H9 (cell line): ENCODE measurements around the gene INPP4A. TPM values are rescaled to one million over a fixed set of nuclear protein-coding genes. Genes with fewer than 3 reads are reported as not detected.

Experiments
- DNase-seq: peaks from one replicate; pipeline ENCODE4 v3.0.0-alpha.2; 2017
- H2AFZ ChIP-seq: one replicate; pipeline ENCODE4 v1.6.1; 2013; ENCODE audit warnings: mild to moderate bottlenecking, low read length, control low read depth, moderate library complexity
- H2AK5ac ChIP-seq: 2 replicates; pipeline ENCODE4 v1.6.1; 2013; ENCODE audit warnings: low read length, control low read depth, mixed read lengths; ENCODE audit not compliant: insufficient read length
- H2BK120ac ChIP-seq: one replicate; pipeline ENCODE4 v1.6.1; 2013; ENCODE audit warnings: low read depth, mild to moderate bottlenecking, low read length, control low read depth, inconsistent platforms; ENCODE audit not compliant: poor library complexity, severe bottlenecking
- H2BK12ac ChIP-seq: 2 replicates; pipeline ENCODE4 v1.6.1; 2013; ENCODE audit warnings: low read length, control low read depth, mixed read lengths, low read depth; ENCODE audit not compliant: insufficient read length
- H2BK15ac ChIP-seq: 2 replicates; pipeline ENCODE4 v1.6.1; 2013; ENCODE audit warnings: low read depth, low read length, control low read depth
- H2BK20ac ChIP-seq: one replicate; pipeline ENCODE4 v1.6.1; 2013; ENCODE audit warnings: low read depth, mild to moderate bottlenecking, low read length, control low read depth, inconsistent platforms; ENCODE audit not compliant: poor library complexity, severe bottlenecking
- H2BK5ac ChIP-seq: 2 replicates; pipeline ENCODE4 v1.6.1; 2013; ENCODE audit warnings: low read length, control low read depth, mixed read lengths; ENCODE audit not compliant: insufficient read length
- H3K14ac ChIP-seq: 2 replicates; pipeline ENCODE4 v1.6.1; 2013; ENCODE audit warnings: low read length, control low read depth; ENCODE audit not compliant: insufficient read depth
- H3K18ac ChIP-seq: 2 replicates; pipeline ENCODE4 v1.6.1; 2013; ENCODE audit warnings: low read depth, mild to moderate bottlenecking, mixed read lengths, low read length, control low read depth; ENCODE audit not compliant: insufficient read length
- H3K23ac ChIP-seq: 2 replicates; pipeline ENCODE4 v1.6.1; 2013; ENCODE audit warnings: low read length, control low read depth, mixed read lengths, low read depth; ENCODE audit not compliant: insufficient read length
- H3K23me2 ChIP-seq: 2 replicates; pipeline ENCODE4 v1.6.1; 2013; ENCODE audit warnings: low read depth, mild to moderate bottlenecking, mixed read lengths, low read length, control low read depth; ENCODE audit not compliant: insufficient read length, poor library complexity, severe bottlenecking
- H3K27ac ChIP-seq: 2 replicates; pipeline ENCODE4 v1.5.1; 2013; ENCODE audit warnings: low read length, control low read depth, mixed read lengths, low read depth; ENCODE audit not compliant: insufficient read length
- H3K27me3 ChIP-seq: 2 replicates; pipeline ENCODE4 v1.6.1; 2013; ENCODE audit warnings: low read length, control low read depth, inconsistent platforms; ENCODE audit not compliant: insufficient read depth
- H3K4ac ChIP-seq: 2 replicates; pipeline ENCODE4 v1.6.1; 2013; ENCODE audit warnings: low read depth, mild to moderate bottlenecking, control low read depth, inconsistent platforms, low read length, moderate library complexity
- H3K4me1 ChIP-seq: 2 replicates; pipeline ENCODE4 v1.6.1; 2013; ENCODE audit warnings: low read length, control low read depth, inconsistent platforms; ENCODE audit not compliant: insufficient read depth
- H3K4me2 ChIP-seq: 2 replicates; pipeline ENCODE4 v1.6.1; 2013; ENCODE audit warnings: low read length, control low read depth, mixed read lengths; ENCODE audit not compliant: insufficient read length, insufficient read depth
- H3K56ac ChIP-seq: 2 replicates; pipeline ENCODE4 v1.6.1; 2013; ENCODE audit warnings: low read depth, mild to moderate bottlenecking, mixed read lengths, low read length, control low read depth; ENCODE audit not compliant: insufficient read length
- H3K79me1 ChIP-seq: 2 replicates; pipeline ENCODE4 v1.6.1; 2013; ENCODE audit warnings: low read depth, mild to moderate bottlenecking, moderate library complexity, low read length, control low read depth, inconsistent platforms; ENCODE audit not compliant: insufficient read depth, poor library complexity, severe bottlenecking
- H3K79me2 ChIP-seq: 2 replicates; pipeline ENCODE4 v1.6.1; 2013; ENCODE audit warnings: low read length, control low read depth, inconsistent platforms; ENCODE audit not compliant: insufficient read depth
- H3K9ac ChIP-seq: 2 replicates; pipeline ENCODE4 v1.6.1; 2013; ENCODE audit warnings: low read length, control low read depth, mixed read lengths; ENCODE audit not compliant: insufficient read length; ENCODE audit errors: extremely low read depth
- H3K9me3 ChIP-seq: one replicate; pipeline ENCODE4 v1.6.1; 2013; ENCODE audit warnings: low read depth, low read length, inconsistent platforms; ENCODE audit not compliant: control insufficient read depth
- H3T11ph ChIP-seq: one replicate; pipeline ENCODE4 v1.6.1; 2013; ENCODE audit warnings: mild to moderate bottlenecking, low read length, control low read depth, inconsistent platforms
- H4K20me1 ChIP-seq: one replicate; pipeline ENCODE4 v1.6.1; 2013; ENCODE audit not compliant: control insufficient read depth, insufficient read length, insufficient read depth
- H4K5ac ChIP-seq: 2 replicates; pipeline ENCODE4 v1.6.1; 2013; ENCODE audit warnings: low read depth, mild to moderate bottlenecking, mixed read lengths, low read length, control low read depth; ENCODE audit not compliant: insufficient read length
- H4K8ac ChIP-seq: replicated peaks from 2 replicates; pipeline ENCODE4 v1.6.1; 2013; ENCODE audit warnings: low read length, control low read depth, mixed read lengths, low read depth; ENCODE audit not compliant: insufficient read length
- H4K91ac ChIP-seq: 2 replicates; pipeline ENCODE4 v1.6.1; 2013; ENCODE audit warnings: low read depth, mild to moderate bottlenecking, moderate library complexity, mixed read lengths, low read length, control low read depth; ENCODE audit not compliant: insufficient read length
- H3K27ac Mint-ChIP-seq, 3 experiments: 2 replicates in 2 of 3; 3 replicates in 1 of 3; pipeline ENCODE4 v1.8.0; 2020 to 2021; ENCODE audit warnings: mixed read lengths in 3 of 3, mild to moderate bottlenecking in 1 of 3, moderate library complexity in 1 of 3
- H3K27me3 Mint-ChIP-seq: 2 replicates; pipeline ENCODE4 v1.8.0; 2021; ENCODE audit warnings: low read depth, mild to moderate bottlenecking, moderate library complexity, mixed read lengths
- H3K36me3 Mint-ChIP-seq, 3 experiments: 2 replicates in 2 of 3; 3 replicates in 1 of 3; pipeline ENCODE4 v1.8.0; 2020 to 2021; ENCODE audit warnings: low read depth in 3 of 3, mixed read lengths in 3 of 3; ENCODE audit not compliant: insufficient read depth in 1 of 3
- H3K4me1 Mint-ChIP-seq, 2 experiments: 2 replicates each; pipeline ENCODE4 v1.8.0; 2020; ENCODE audit warnings: mixed read lengths in 2 of 2
- H3K4me3 Mint-ChIP-seq, 2 experiments: 2 replicates in 1 of 2; 3 replicates in 1 of 2; pipeline ENCODE4 v1.8.0; 2020 to 2021; ENCODE audit warnings: mild to moderate bottlenecking in 2 of 2, mixed read lengths in 2 of 2, moderate library complexity in 1 of 2
- H3K9me3 Mint-ChIP-seq, 2 experiments: 2 replicates in 1 of 2; 3 replicates in 1 of 2; pipeline ENCODE4 v1.8.0; 2020; ENCODE audit warnings: mild to moderate bottlenecking in 2 of 2, mixed read lengths in 2 of 2, moderate library complexity in 1 of 2
- WGBS: extraction: QIAGEN DNeasy Blood & Tissue Kit; methylation state at CpG from one replicate; pipeline ENCODE4 v1.1.7; 2013; ENCODE audit warnings: missing lambda C conversion rate, low lambda C conversion rate, mixed read lengths; ENCODE audit not compliant: insufficient read length; ENCODE audit errors: extremely low coverage; 5-methylcytosine and 5-hydroxymethylcytosine counted together
- total RNA-seq: library from RNA; stranded (reverse); gene quantifications from 2 replicates; pipeline ENCODE4 v1.2.1, GENCODE V29; 2021
- TF ChIP-seq, protein P1 (sequence below): fragments of 200-600 bp; sonication (generic); conservative IDR thresholded peaks from 3 replicates; pipeline ENCODE4 v1.8.0; 2021; ENCODE audit warnings: antibody characterized with exemption, mild to moderate bottlenecking

The INPP4A gene
- total RNA-seq, 1 experiment from 2014 or later, result 55.2 TPM

DNA sequence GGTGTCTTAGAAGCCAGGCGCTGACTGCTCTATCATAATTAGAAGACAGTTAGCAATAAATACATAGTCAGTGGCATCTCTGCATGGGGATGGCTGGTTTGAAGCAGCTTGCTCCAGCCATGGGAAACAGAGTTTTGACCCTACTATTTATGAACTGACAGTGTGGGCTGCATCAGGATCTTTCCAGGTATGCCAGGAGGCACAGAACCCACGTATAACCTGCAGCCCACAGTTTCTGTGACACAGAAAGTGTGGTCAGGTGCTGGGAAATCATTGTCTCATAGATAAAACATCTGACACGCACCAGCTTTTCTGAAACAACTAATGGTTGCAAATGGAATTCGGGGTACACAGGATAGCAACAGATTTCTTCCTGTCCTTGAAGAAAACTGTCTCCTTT, 34.7 kb downstream of the INPP4A start:
- Histone ChIP-seq H2BK12ac (no peak overlapping the region), H4K91ac (no peak overlapping the region), H3K79me1 (no peaks in the 10 kb centered on the region), H2AFZ (no peak overlapping the region), H3K4me1 (no peaks in the 10 kb centered on the region; the same call in 1 of the 2 replicates), H2AK5ac (no peak overlapping the region), H3K9ac (no peak overlapping the region), H3K14ac (no peak overlapping the region), H4K8ac (no peak overlapping the region), H2BK15ac (no peak overlapping the region), H3K79me2 (peaks cover 2% of the 10 kb centered on the region; the same call in 1 of the 2 replicates), H2BK120ac (no peak overlapping the region), H3T11ph (no peak overlapping the region), H3K23ac (no peak overlapping the region), H3K56ac (no peak overlapping the region), H4K5ac (no peak overlapping the region), H3K27me3 (no peaks in the 10 kb centered on the region), H3K4me2 (no peak overlapping the region), H3K18ac (no peak overlapping the region), H3K27ac (no peak overlapping the region), H4K20me1 (no peaks in the 10 kb centered on the region), H3K4ac (no peak overlapping the region), H2BK5ac (no peak overlapping the region), H3K23me2 (no peaks in the 10 kb centered on the region), H2BK20ac (no peak overlapping the region), H3K9me3 (no peaks in the 10 kb centered on the region)
- Mint-ChIP-seq H3K36me3 (peaks cover 0 to 4% (median 0%) of the 10 kb centered on the region in 3 experiments; a peak in 3 of 7 replicates), H3K9me3 (no peaks in the 10 kb centered on the region), H3K27me3 (no peaks in the 10 kb centered on the region; the same call in 1 of the 2 replicates), H3K27ac (no peak overlapping the region; a peak in 1 of 7 replicates), H3K4me1 (peaks cover 78 to 83% of the 10 kb centered on the region in 2 experiments), H3K4me3 (no peak overlapping the region)
- no CpG with 5 or more reads among the region's 4 CpGs for WGBS
- no peak for DNase-seq
- TF ChIP-seq, protein P1, sequence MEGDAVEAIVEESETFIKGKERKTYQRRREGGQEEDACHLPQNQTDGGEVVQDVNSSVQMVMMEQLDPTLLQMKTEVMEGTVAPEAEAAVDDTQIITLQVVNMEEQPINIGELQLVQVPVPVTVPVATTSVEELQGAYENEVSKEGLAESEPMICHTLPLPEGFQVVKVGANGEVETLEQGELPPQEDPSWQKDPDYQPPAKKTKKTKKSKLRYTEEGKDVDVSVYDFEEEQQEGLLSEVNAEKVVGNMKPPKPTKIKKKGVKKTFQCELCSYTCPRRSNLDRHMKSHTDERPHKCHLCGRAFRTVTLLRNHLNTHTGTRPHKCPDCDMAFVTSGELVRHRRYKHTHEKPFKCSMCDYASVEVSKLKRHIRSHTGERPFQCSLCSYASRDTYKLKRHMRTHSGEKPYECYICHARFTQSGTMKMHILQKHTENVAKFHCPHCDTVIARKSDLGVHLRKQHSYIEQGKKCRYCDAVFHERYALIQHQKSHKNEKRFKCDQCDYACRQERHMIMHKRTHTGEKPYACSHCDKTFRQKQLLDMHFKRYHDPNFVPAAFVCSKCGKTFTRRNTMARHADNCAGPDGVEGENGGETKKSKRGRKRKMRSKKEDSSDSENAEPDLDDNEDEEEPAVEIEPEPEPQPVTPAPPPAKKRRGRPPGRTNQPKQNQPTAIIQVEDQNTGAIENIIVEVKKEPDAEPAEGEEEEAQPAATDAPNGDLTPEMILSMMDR, result no peak
